HCT116 (cell line): Measurements from ENCODE around the gene MSI2.

ENCODE experiments used
- CTCF ChIP-seq, 3 experiments: fragments of 200-600 bp in 1 of 3; sonication (generic) in 1 of 3; IDR thresholded peaks in 2 of 3; conservative IDR thresholded peaks in 1 of 3; 2 replicates each; pipeline ENCODE4 v1.5.1; 2012 to 2017; ENCODE audit warnings: low read depth in 2 of 3, low read length in 2 of 3, antibody characterized with exemption in 1 of 3, borderline replicate concordance in 1 of 3, control low read depth in 1 of 3, mild to moderate bottlenecking in 1 of 3, mixed read lengths in 1 of 3, mixed run types in 1 of 3, moderate library complexity in 1 of 3; ENCODE audit not compliant: insufficient read depth in 1 of 3
- MAX ChIP-seq: IDR thresholded peaks from 2 replicates; pipeline ENCODE4 v1.6.1; 2012
- RAD21 ChIP-seq: IDR thresholded peaks from 2 replicates; pipeline ENCODE4 v1.6.1; 2012; ENCODE audit warnings: low read depth, mild to moderate bottlenecking
- ZFX ChIP-seq: fragments of 450-650 bp; IDR thresholded peaks from 2 replicates; pipeline ENCODE4 v1.6.1; 2017

GRCh38 chr17:57640079-57640478 lies 383.8 kb downstream of the MSI2 start:
- TF ChIP-seq MAX (no peak), ZFX (no peak), RAD21 (no peak), CTCF (IDR thresholded peaks at IDR 0.05 in 2 of 3, conservative IDR thresholded peaks at IDR 0.05 in 1 of 3; ENCODE audit: borderline replicate concordance in 1 of 3, insufficient read depth in 1 of 3, low read depth in 2 of 3, low read length in 2 of 3) (no peak)
